ENCODE measurements around the gene YDJC. TPM values are rescaled to one million over a fixed set of nuclear protein-coding genes. Genes with fewer than 3 reads are reported as not detected.

Gene YDJC, protein sequence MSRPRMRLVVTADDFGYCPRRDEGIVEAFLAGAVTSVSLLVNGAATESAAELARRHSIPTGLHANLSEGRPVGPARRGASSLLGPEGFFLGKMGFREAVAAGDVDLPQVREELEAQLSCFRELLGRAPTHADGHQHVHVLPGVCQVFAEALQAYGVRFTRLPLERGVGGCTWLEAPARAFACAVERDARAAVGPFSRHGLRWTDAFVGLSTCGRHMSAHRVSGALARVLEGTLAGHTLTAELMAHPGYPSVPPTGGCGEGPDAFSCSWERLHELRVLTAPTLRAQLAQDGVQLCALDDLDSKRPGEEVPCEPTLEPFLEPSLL
- total RNA-seq = 38.5 and 39.8 TPM in 2 replicates

DNA sequence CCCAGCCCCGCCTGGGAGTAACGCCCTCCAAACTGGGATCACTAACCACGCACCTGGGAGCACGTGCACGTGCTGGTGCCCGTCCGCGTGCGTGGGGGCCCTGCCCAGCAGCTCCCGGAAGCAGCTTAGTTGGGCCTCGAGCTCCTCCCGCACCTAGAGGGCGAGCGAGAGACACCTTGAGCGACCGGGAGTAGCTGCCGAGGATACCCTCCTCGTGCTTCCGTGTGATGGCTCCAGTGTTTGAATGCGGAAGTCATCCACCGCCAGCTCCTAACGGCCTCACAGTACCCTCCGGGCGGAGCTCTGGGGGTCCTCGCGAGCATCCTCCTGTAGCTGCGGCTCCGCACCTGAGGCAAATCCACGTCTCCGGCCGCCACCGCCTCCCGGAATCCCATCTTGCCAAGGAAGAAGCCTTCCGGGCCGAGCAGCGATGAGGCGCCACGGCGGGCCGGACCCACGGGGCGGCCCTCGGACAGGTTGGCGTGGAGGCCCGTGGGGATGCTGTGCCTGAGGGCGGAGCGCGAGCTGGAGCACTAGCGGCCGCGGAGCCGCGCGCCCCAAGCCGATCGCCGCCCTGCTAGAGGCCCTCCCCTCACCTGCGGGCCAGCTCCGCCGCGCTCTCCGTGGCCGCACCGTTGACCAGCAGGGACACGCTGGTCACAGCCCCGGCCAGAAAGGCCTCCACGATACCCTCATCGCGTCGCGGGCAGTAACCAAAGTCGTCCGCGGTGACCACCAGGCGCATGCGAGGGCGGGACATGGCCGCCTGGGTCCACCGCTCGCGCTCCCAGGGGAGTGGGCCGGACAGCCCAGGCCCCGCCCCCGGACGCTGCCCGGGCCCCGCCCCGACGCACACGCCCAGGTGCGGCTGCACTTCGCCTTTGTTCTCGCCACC lies at the start of gene YDJC:
Gene YDJC (minus strand): TSS at position 768 of the 895 bp plus-strand sequence. CDS start 8 bp downstream, at position 760.

DNA sequence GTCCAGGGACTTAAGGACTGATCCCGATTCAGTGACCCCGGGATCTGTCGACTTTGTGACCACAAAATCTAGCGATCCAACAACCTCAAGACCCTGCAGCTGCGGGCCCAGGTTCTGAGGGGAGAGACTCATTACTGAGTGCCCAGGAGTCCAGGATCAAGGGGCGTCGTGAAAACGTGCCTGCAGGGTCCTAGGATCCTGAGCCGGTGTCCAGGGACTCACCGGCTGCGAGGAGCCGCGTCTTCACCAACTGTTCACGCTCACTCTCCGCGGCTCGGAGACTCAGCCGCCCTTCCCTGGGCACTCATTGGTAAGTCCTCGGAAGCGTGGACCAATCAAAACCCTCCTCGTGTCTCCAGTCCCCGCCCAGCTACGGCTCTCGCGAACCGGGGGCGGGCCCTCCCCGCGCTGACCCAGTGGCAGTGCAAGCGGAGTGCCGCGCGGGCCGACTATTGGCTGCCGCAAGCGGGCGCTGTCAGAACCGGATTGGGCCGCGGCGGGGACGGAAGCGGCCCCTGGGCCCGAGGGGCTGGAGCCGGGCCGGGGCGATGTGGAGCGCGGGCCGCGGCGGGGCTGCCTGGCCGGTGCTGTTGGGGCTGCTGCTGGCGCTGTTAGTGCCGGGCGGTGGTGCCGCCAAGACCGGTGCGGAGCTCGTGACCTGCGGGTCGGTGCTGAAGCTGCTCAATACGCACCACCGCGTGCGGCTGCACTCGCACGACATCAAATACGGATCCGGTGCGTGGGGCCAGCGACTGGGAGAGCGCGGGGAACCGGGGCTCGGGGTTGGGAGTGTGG lies 12.2 kb upstream of the YDJC start, which contains the start of gene SDF2L1:
Gene SDF2L1 (plus strand): TSS at position 514 of the 795 bp plus-strand sequence. CDS start 35 bp downstream, at position 549.

DNA sequence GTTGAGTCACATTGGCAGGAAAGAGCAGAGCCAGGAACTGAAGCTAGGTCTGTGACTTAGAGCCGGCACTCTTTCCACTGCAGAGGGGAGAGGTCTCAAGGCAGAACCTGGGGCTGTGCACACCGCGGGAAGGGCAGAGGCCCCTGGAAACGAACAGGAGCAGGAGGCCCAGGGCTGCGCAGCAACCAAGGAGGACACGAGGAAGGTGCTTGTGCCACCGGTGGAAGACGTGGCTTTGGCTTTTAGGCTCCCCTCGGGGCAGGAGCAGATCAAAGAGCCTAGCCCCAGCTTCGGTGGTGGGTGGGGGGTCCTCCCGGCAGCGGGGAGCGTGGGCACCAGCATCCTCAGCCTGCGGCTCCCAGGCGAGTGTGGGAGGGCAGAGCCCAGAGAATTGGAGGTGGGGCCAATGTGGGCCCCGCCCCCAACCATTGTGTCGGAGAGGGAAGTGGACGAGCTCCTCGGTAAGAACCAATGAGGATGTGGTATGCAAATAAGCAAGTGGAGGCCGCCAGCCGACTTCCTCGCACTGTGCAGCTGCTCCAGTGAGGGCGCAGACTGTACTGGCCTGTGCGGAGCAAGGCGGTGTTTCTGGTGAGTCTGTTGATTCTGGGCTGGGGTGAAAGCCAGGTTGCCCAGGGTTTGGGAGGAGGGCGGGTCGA lies 2.5 kb upstream of the YDJC start, which contains the start of gene CCDC116:
Gene CCDC116 (plus strand): TSS at position 524 of the 659 bp plus-strand sequence. CDS start 422 bp downstream, outside the sequence.

Small RNAs within 50 kb of the gene (small RNA-seq; reads per million reads assigned to genes)
- gene MIR301B = 5.8 reads per million, percentile 93 among the genes with 10 or more reads in this experiment

Other genes starting within 250 kb of the YDJC start
- not detected in 2 replicates for gene RIMBP3B, start 246.3 kb downstream of the YDJC start, total RNA-seq
- gene HIC2, start 212.7 kb downstream of the YDJC start, total RNA-seq = 4.6 and 4.8 TPM in 2 replicates
- gene TMEM191C, start 162.6 kb downstream of the YDJC start, total RNA-seq = 0.33 and 1.2 TPM in 2 replicates
- 0.19 TPM in 1 of 2 replicates, not detected in the other for gene RIMBP3C, start 78.6 kb downstream of the YDJC start, total RNA-seq
- gene UBE2L3, start 62.3 kb downstream of the YDJC start, total RNA-seq = 54.2 and 68.0 TPM in 2 replicates
- 0.33 and 0.38 TPM in 2 replicates for gene CCDC116, start 2.7 kb upstream of the YDJC start, total RNA-seq
- gene SDF2L1, start 12.3 kb upstream of the YDJC start, total RNA-seq = 22.0 and 29.7 TPM in 2 replicates
- 29.4 and 30.1 TPM in 2 replicates for gene PPIL2, start 36.0 kb upstream of the YDJC start, total RNA-seq
- 4.4 and 6.9 TPM in 2 replicates for gene YPEL1, start 105.8 kb upstream of the YDJC start, total RNA-seq
- gene MAPK1, start 237.6 kb upstream of the YDJC start, total RNA-seq = 58.1 and 93.7 TPM in 2 replicates

Measured in vein endothelial cell (primary cell).